ENCODE measurements around the gene FOXN3.

GRCh38 chr14:89215531-89215930 is 201.5 kb downstream of the FOXN3 start:
- TF ChIP-seq CTCF (IDR thresholded peaks at IDR 0.05) (no peak), EP300 (IDR thresholded peaks at IDR 0.05; ENCODE audit: low read depth) (no peak)

Measured in transverse colon (tissue), 3 donors.